Measurements from ENCODE around the gene MTG2. TPM values are rescaled to one million over a fixed set of nuclear protein-coding genes. Genes with fewer than 3 reads are reported as not detected.
A peak's percentile ranks its signal among the peaks of the same experiment; 100 is the strongest.

Gene MTG2
- polyA plus RNA-seq, 2 donors: 19.4 to 25.4 TPM

- no peaks in the 10 kb centered on the region for H3K27me3 ChIP-seq (ENCODE audit: control insufficient read depth in 1 of 2, insufficient read depth in 2 of 2, low read length in 2 of 2)
- H3K4me1 ChIP-seq (ENCODE audit: control insufficient read depth in 2 of 2, insufficient read depth in 2 of 2, low read length in 1 of 2): peaks cover 2 to 21% of the 10 kb centered on the region in 2 donors
- no peak overlapping the region for H3K4me3 ChIP-seq (ENCODE audit: low read depth in 1 of 2, low read length in 2 of 2)
- no peak overlapping the region for H3K27ac ChIP-seq (ENCODE audit: low read depth in 2 of 2, low read length in 1 of 2)
- H3K9me3 ChIP-seq (ENCODE audit: control insufficient read depth in 2 of 2, insufficient read depth in 1 of 2, low read depth in 1 of 2, low read length in 1 of 2): peaks cover 0 to 8% of the 10 kb centered on the region in 2 donors
- 55 to 65% methylated on average over 5 of the region's 5 CpGs for WGBS, 2 donors
- no peaks in the 10 kb centered on the region for H3K36me3 ChIP-seq (ENCODE audit: control insufficient read depth in 2 of 2, insufficient read depth in 2 of 2, low read length in 1 of 2)
Observed at GRCh38 chr20:62234339-62234738, 51.5 kb downstream of the MTG2 start.

- peaks cover 0 to 6% of the 10 kb centered on the region in 2 donors for H3K9me3 ChIP-seq (ENCODE audit: control insufficient read depth in 2 of 2, insufficient read depth in 1 of 2, low read depth in 1 of 2, low read length in 1 of 2)
- H3K27me3 ChIP-seq (ENCODE audit: control insufficient read depth in 1 of 2, insufficient read depth in 2 of 2, low read length in 2 of 2): no peaks in the 10 kb centered on the region
- WGBS, 2 donors: 73 to 77% methylated on average over 16 of the region's 16 CpGs
- H3K4me1 ChIP-seq (ENCODE audit: control insufficient read depth in 2 of 2, insufficient read depth in 2 of 2, low read length in 1 of 2): peaks cover 2 to 24% of the 10 kb centered on the region in 2 donors
- no peak overlapping the region for H3K27ac ChIP-seq (ENCODE audit: low read depth in 2 of 2, low read length in 1 of 2)
- H3K4me3 ChIP-seq (ENCODE audit: low read depth in 1 of 2, low read length in 2 of 2): no peak overlapping the region
- no peaks in the 10 kb centered on the region for H3K36me3 ChIP-seq (ENCODE audit: control insufficient read depth in 2 of 2, insufficient read depth in 2 of 2, low read length in 1 of 2)
Observed at GRCh38 chr20:62235001-62235776, 52.4 kb downstream of the MTG2 start.

- WGBS, 2 donors: 94 to 95% methylated on average over 9 of the region's 9 CpGs
- Histone ChIP-seq H3K4me1 (ENCODE audit: control insufficient read depth in 2 of 2, insufficient read depth in 2 of 2, low read length in 1 of 2) (peaks cover 2 to 26% of the 10 kb centered on the region in 2 donors), H3K27ac (ENCODE audit: low read depth in 2 of 2, low read length in 1 of 2) (no peak overlapping the region), H3K9me3 (ENCODE audit: control insufficient read depth in 2 of 2, insufficient read depth in 1 of 2, low read depth in 1 of 2, low read length in 1 of 2) (peaks cover 0 to 4% of the 10 kb centered on the region in 2 donors), H3K36me3 (ENCODE audit: control insufficient read depth in 2 of 2, insufficient read depth in 2 of 2, low read length in 1 of 2) (no peaks in the 10 kb centered on the region), H3K4me3 (ENCODE audit: low read depth in 1 of 2, low read length in 2 of 2) (no peak overlapping the region), H3K27me3 (ENCODE audit: control insufficient read depth in 1 of 2, insufficient read depth in 2 of 2, low read length in 2 of 2) (no peaks in the 10 kb centered on the region)
Observed at GRCh38 chr20:62235777-62236157, 52.9 kb downstream of the MTG2 start.

GRCh38 chr20:62236200-62236599 lies 53.4 kb downstream of the MTG2 start:
- H3K27me3 ChIP-seq (ENCODE audit: control insufficient read depth in 1 of 2, insufficient read depth in 2 of 2, low read length in 2 of 2): no peaks in the 10 kb centered on the region
- peaks cover 0 to 4% of the 10 kb centered on the region in 2 donors for H3K9me3 ChIP-seq (ENCODE audit: control insufficient read depth in 2 of 2, insufficient read depth in 1 of 2, low read depth in 1 of 2, low read length in 1 of 2)
- H3K27ac ChIP-seq (ENCODE audit: low read depth in 2 of 2, low read length in 1 of 2): no peak overlapping the region
- H3K4me3 ChIP-seq (ENCODE audit: low read depth in 1 of 2, low read length in 2 of 2): no peak overlapping the region
- WGBS, 2 donors: 55 to 64% methylated on average over 6 of the region's 6 CpGs
- H3K36me3 ChIP-seq (ENCODE audit: control insufficient read depth in 2 of 2, insufficient read depth in 2 of 2, low read length in 1 of 2): no peaks in the 10 kb centered on the region
- peaks cover 2 to 28% of the 10 kb centered on the region in 2 donors for H3K4me1 ChIP-seq (ENCODE audit: control insufficient read depth in 2 of 2, insufficient read depth in 2 of 2, low read length in 1 of 2)

GRCh38 chr20:62236766-62237513 lies 54.1 kb downstream of the MTG2 start:
- H3K4me1 ChIP-seq (ENCODE audit: control insufficient read depth in 2 of 2, insufficient read depth in 2 of 2, low read length in 1 of 2): peaks cover 2 to 28% of the 10 kb centered on the region in 2 donors
- no peak overlapping the region for H3K27ac ChIP-seq (ENCODE audit: low read depth in 2 of 2, low read length in 1 of 2)
- H3K36me3 ChIP-seq (ENCODE audit: control insufficient read depth in 2 of 2, insufficient read depth in 2 of 2, low read length in 1 of 2): no peaks in the 10 kb centered on the region
- WGBS, 2 donors: 65 to 66% methylated on average over 28 of the region's 28 CpGs
- H3K9me3 ChIP-seq (ENCODE audit: control insufficient read depth in 2 of 2, insufficient read depth in 1 of 2, low read depth in 1 of 2, low read length in 1 of 2): peaks cover 0 to 4% of the 10 kb centered on the region in 2 donors
- no peaks in the 10 kb centered on the region for H3K27me3 ChIP-seq (ENCODE audit: control insufficient read depth in 1 of 2, insufficient read depth in 2 of 2, low read length in 2 of 2)
- H3K4me3 ChIP-seq (ENCODE audit: low read depth in 1 of 2, low read length in 2 of 2): peak overlapping the region in 1 of 2 donors; percentile 1

GRCh38 chr20:62237514-62237800 lies 54.6 kb downstream of the MTG2 start:
- H3K4me1 ChIP-seq (ENCODE audit: control insufficient read depth in 2 of 2, insufficient read depth in 2 of 2, low read length in 1 of 2): peaks cover 2 to 27% of the 10 kb centered on the region in 2 donors
- 60 to 81% methylated on average over 1 of the region's 1 CpG for WGBS, 2 donors

GRCh38 chr20:62237801-62238568 lies 55.2 kb downstream of the MTG2 start, which contains the start of gene OSBPL2:
Gene OSBPL2, plus strand, starts transcription at chr20:62238521. Its CDS starts 17,664 bp downstream, at chr20:62256185.
- H3K27me3 ChIP-seq (ENCODE audit: control insufficient read depth in 1 of 2, insufficient read depth in 2 of 2, low read length in 2 of 2): no peaks in the 10 kb centered on the region
- peak within 1 kb of the TSS; percentile 90 to 92 for H3K27ac ChIP-seq (ENCODE audit: low read depth in 2 of 2, low read length in 1 of 2)
- H3K36me3 ChIP-seq (ENCODE audit: control insufficient read depth in 2 of 2, insufficient read depth in 2 of 2, low read length in 1 of 2): peaks cover 0 to 4% of the 10 kb centered on the region in 2 donors
- 1 to 2% methylated on average over 46 to 55 of the region's 55 CpGs for WGBS, 2 donors
- peak within 1 kb of the TSS; percentile 61 to 87 for H3K4me3 ChIP-seq (ENCODE audit: low read depth in 1 of 2, low read length in 2 of 2)
- H3K9me3 ChIP-seq (ENCODE audit: control insufficient read depth in 2 of 2, insufficient read depth in 1 of 2, low read depth in 1 of 2, low read length in 1 of 2): peaks cover 0 to 4% of the 10 kb centered on the region in 2 donors
- H3K4me1 ChIP-seq (ENCODE audit: control insufficient read depth in 2 of 2, insufficient read depth in 2 of 2, low read length in 1 of 2): peaks cover 4 to 27% of the 10 kb centered on the region in 2 donors

More at GRCh38 chr20:62237514-62237800, 54.6 kb downstream of the MTG2 start:
- Histone ChIP-seq H3K36me3 (ENCODE audit: control insufficient read depth in 2 of 2, insufficient read depth in 2 of 2, low read length in 1 of 2) (peaks cover 0 to under 1% of the 10 kb centered on the region in 2 donors), H3K27me3 (ENCODE audit: control insufficient read depth in 1 of 2, insufficient read depth in 2 of 2, low read length in 2 of 2) (no peaks in the 10 kb centered on the region), H3K9me3 (ENCODE audit: control insufficient read depth in 2 of 2, insufficient read depth in 1 of 2, low read depth in 1 of 2, low read length in 1 of 2) (peaks cover 0 to 4% of the 10 kb centered on the region in 2 donors), H3K27ac (ENCODE audit: low read depth in 2 of 2, low read length in 1 of 2) (peak overlapping the region in 1 of 2 donors; percentile 58), H3K4me3 (ENCODE audit: low read depth in 1 of 2, low read length in 2 of 2) (no peak overlapping the region)

GRCh38 chr20:62238569-62239277 lies 55.9 kb downstream of the MTG2 start:
- H3K36me3 ChIP-seq (ENCODE audit: control insufficient read depth in 2 of 2, insufficient read depth in 2 of 2, low read length in 1 of 2): peaks cover 0 to 8% of the 10 kb centered on the region in 2 donors
- H3K27me3 ChIP-seq (ENCODE audit: control insufficient read depth in 1 of 2, insufficient read depth in 2 of 2, low read length in 2 of 2): no peaks in the 10 kb centered on the region
- H3K4me3 ChIP-seq (ENCODE audit: low read depth in 1 of 2, low read length in 2 of 2): peak overlapping the region; percentile 61 to 87
- 0 to 1% methylated on average over 45 to 70 of the region's 70 CpGs for WGBS, 2 donors
- peak overlapping the region; percentile 90 to 92 for H3K27ac ChIP-seq (ENCODE audit: low read depth in 2 of 2, low read length in 1 of 2)
- peaks cover 0 to 2% of the 10 kb centered on the region in 2 donors for H3K9me3 ChIP-seq (ENCODE audit: control insufficient read depth in 2 of 2, insufficient read depth in 1 of 2, low read depth in 1 of 2, low read length in 1 of 2)
- peaks cover 4 to 22% of the 10 kb centered on the region in 2 donors for H3K4me1 ChIP-seq (ENCODE audit: control insufficient read depth in 2 of 2, insufficient read depth in 2 of 2, low read length in 1 of 2)

Data from esophagus (tissue), 2 donors.